Astrocyte (in vitro differentiated cells and primary cell): ENCODE results near the gene PDK1.

Source experiments
- EZH2 ChIP-seq: IDR thresholded peaks from 2 replicates; pipeline ENCODE4 v1.6.1; 2012; ENCODE audit warnings: mild to moderate bottlenecking, low read length, inconsistent platforms; ENCODE audit not compliant: insufficient read depth
- TF ChIP-seq, protein P1 (sequence below): IDR thresholded peaks from 2 replicates; pipeline ENCODE4 v1.5.1; 2011; ENCODE audit warnings: low read depth, mild to moderate bottlenecking, inconsistent platforms, low read length, moderate library complexity; ENCODE audit not compliant: insufficient read depth

GRCh38 chr2:172513524-172513900 lies 42.4 kb upstream of the PDK1 start:
- TF ChIP-seq, protein P1, sequence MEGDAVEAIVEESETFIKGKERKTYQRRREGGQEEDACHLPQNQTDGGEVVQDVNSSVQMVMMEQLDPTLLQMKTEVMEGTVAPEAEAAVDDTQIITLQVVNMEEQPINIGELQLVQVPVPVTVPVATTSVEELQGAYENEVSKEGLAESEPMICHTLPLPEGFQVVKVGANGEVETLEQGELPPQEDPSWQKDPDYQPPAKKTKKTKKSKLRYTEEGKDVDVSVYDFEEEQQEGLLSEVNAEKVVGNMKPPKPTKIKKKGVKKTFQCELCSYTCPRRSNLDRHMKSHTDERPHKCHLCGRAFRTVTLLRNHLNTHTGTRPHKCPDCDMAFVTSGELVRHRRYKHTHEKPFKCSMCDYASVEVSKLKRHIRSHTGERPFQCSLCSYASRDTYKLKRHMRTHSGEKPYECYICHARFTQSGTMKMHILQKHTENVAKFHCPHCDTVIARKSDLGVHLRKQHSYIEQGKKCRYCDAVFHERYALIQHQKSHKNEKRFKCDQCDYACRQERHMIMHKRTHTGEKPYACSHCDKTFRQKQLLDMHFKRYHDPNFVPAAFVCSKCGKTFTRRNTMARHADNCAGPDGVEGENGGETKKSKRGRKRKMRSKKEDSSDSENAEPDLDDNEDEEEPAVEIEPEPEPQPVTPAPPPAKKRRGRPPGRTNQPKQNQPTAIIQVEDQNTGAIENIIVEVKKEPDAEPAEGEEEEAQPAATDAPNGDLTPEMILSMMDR: no peak
- no peak for TF ChIP-seq EZH2
